Thoracic aorta (tissue), 2 donors: ENCODE measurements around the gene RNF11. TPM values are rescaled to one million over a fixed set of nuclear protein-coding genes. Genes with fewer than 3 reads are reported as not detected.

Experiments
- ATAC-seq: fragments of 150-250 bp; one replicate; pipeline ENCODE4 v1.8.0; 2017; ENCODE audit warnings: low read depth; ENCODE audit not compliant: insufficient number of reproducible peaks, low FRiP score
- DNase-seq: peaks from one replicate; pipeline ENCODE4 v3.0.0-alpha.2; 2020; ENCODE audit warnings: low spot score
- H3K27ac ChIP-seq, 2 donors: fragments of 200-600 bp; sonication (generic); 1 replicate in 1 of 2; 2 replicates in 1 of 2; pipeline ENCODE4 v1.5.1; 2016; ENCODE audit warnings: mild to moderate bottlenecking in 2 of 2, moderate library complexity in 2 of 2
- H3K27me3 ChIP-seq: fragments of 200-600 bp; sonication (generic); replicated peaks from 2 replicates; pipeline ENCODE4 v1.6.0; 2016; ENCODE audit warnings: mild to moderate bottlenecking; ENCODE audit not compliant: insufficient read depth
- H3K36me3 ChIP-seq: fragments of 200-600 bp; sonication (generic); one replicate; pipeline ENCODE4 v1.5.1; 2016
- H3K4me1 ChIP-seq, 2 donors: fragments of 200-600 bp; sonication (generic); 1 replicate in 1 of 2; 2 replicates in 1 of 2; pipeline versions ENCODE4 v1.5.1 to v1.6.0; 2016; ENCODE audit warnings: low read depth in 2 of 2, mild to moderate bottlenecking in 1 of 2; ENCODE audit not compliant: control insufficient read depth in 1 of 2
- H3K4me3 ChIP-seq: fragments of 200-600 bp; sonication (generic); 2 replicates; pipeline ENCODE4 v1.5.1; 2016; ENCODE audit warnings: mild to moderate bottlenecking
- H3K9me3 ChIP-seq: fragments of 200-600 bp; sonication (generic); 2 replicates; pipeline ENCODE4 v1.5.1; 2016
- total RNA-seq, 2 donors: library from RNA; depleted of rRNA; stranded (reverse); fragments of >200 nt; gene quantifications; one replicate each; pipeline versions ENCODE4 v1.1.0 to v1.2.3, GENCODE V29; 2016
- TF ChIP-seq, protein P1 (sequence below): fragments of 200-600 bp; sonication (generic); IDR thresholded peaks from one replicate; pipeline ENCODE4 v1.5.1; 2019; ENCODE audit warnings: antibody characterized with exemption

The RNF11 gene
- total RNA-seq, 2 donors from 2014 or later: 102 to 112 TPM

GRCh38 chr1:51288578-51288977, 52.5 kb downstream of the RNF11 start:
- Histone ChIP-seq H3K9me3 (no peaks in the 10 kb centered on the region), H3K4me1 (peaks cover 0 to 8% of the 10 kb centered on the region in 2 donors), H3K27ac (no peak overlapping the region), H3K36me3 (no peaks in the 10 kb centered on the region), H3K27me3 (no peaks in the 10 kb centered on the region), H3K4me3 (no peak overlapping the region)
- no peak for DNase-seq
- no peak for ATAC-seq
- TF ChIP-seq, protein P1, sequence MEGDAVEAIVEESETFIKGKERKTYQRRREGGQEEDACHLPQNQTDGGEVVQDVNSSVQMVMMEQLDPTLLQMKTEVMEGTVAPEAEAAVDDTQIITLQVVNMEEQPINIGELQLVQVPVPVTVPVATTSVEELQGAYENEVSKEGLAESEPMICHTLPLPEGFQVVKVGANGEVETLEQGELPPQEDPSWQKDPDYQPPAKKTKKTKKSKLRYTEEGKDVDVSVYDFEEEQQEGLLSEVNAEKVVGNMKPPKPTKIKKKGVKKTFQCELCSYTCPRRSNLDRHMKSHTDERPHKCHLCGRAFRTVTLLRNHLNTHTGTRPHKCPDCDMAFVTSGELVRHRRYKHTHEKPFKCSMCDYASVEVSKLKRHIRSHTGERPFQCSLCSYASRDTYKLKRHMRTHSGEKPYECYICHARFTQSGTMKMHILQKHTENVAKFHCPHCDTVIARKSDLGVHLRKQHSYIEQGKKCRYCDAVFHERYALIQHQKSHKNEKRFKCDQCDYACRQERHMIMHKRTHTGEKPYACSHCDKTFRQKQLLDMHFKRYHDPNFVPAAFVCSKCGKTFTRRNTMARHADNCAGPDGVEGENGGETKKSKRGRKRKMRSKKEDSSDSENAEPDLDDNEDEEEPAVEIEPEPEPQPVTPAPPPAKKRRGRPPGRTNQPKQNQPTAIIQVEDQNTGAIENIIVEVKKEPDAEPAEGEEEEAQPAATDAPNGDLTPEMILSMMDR: no peak

DNA sequence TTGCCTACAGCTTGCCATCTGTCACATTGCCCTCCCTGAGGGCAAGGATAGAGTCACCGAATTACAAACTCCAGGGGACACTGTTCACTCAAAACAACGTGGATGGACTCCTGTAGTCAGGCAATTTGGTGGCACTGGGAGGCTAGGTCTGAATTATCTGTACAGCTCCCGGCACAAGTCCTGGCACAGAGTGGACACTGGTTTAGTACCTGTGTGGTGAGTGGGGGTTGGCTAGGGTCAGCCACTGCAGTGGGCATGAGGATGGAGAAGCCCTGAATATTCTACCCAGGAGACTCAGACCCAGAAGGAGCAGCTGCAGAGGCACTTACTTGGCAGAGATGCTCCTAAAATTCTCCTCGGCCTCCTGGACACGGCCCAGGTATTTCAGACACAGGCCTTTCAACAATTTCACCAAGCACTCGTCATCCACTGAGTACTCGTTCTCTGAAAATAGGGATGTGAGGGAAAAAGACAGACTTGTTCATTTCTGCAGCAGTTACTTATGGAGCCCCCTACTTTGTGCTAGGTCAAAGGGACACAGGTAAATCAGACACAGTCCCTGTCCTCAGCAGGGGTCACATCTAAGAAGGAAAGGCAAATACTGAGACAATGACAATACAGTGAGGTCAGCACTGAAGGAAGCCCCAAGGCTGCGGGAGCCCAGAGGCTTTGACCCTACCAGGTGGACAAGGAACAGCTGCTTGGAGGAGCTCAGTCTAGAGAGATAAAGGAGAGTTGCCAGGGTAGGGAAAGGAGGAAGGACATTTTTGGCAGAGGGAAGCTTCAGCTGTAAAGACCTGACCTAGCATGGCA, 53.8 kb downstream of the RNF11 start:
- Histone ChIP-seq H3K27ac (no peak overlapping the region), H3K4me3 (no peak overlapping the region), H3K4me1 (peaks cover 0 to 1% of the 10 kb centered on the region in 2 donors), H3K36me3 (no peaks in the 10 kb centered on the region), H3K9me3 (no peaks in the 10 kb centered on the region), H3K27me3 (no peaks in the 10 kb centered on the region)
- ATAC-seq (no peak), DNase-seq (no peak)
- TF ChIP-seq, protein P1: no peak

DNA sequence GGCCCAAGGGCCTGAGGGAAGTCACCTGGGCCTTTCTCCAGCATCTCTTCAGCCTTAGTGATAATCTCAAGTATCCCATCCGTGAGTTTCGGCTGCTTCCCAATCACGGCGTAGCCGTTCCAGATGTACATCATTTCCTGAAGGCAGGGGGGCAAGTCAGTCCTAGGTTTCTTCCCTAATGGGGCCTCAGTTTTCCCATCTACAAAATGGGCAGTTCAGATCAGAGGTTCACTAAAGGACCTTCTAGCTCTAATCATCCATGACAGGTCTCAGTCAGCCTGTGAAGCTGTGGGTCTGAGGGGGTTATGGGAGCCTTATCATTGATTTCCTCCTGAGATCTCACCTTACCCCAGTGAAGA, 54.4 kb downstream of the RNF11 start:
- no peak for DNase-seq
- H3K9me3 ChIP-seq: no peaks in the 10 kb centered on the region
- no peak overlapping the region for H3K27ac ChIP-seq

DNA sequence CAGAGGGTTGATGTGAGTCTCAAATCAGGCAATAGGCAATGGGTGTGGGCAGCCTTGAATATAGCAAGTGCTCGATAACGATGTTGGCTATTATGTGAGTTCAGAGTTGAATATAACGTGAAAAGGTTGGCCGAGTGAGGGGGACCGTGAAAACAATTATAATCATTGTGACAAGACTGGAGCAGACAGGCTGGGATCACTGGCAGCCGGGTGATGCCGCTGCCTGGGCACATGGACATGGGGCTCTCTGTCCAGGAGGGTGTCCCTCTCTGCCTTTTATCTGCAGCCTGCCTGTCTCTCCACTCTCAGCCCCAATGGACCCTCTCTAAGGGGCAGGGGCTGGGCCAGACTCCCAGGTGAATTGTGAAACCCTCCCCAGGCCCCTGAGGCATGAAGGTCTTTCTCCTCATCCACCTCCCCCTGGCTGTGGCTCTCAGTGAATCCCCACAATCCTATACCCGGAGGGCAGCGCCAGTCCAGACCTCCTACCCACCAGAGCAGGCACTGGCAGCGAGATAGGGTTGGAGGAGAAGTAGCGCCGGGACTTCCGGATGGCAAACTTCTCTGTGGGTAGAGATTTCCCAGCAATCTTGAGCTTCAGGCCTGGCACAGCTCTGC, 57.9 kb downstream of the RNF11 start:
- DNase-seq (no peak), ATAC-seq (no peak)
- Histone ChIP-seq H3K9me3 (no peaks in the 10 kb centered on the region), H3K36me3 (no peaks in the 10 kb centered on the region), H3K27me3 (no peaks in the 10 kb centered on the region), H3K27ac (no peak overlapping the region), H3K4me1 (no peaks in the 10 kb centered on the region), H3K4me3 (no peak overlapping the region)
- TF ChIP-seq, protein P1: no peak

More for the DNA sequence above, 54.4 kb downstream of the RNF11 start:
- TF ChIP-seq, protein P1: no peak
- H3K4me1 ChIP-seq: no peaks in the 10 kb centered on the region
- no peaks in the 10 kb centered on the region for H3K36me3 ChIP-seq
- H3K4me3 ChIP-seq: no peak overlapping the region
- H3K27me3 ChIP-seq: no peaks in the 10 kb centered on the region
- no peak for ATAC-seq

- Histone ChIP-seq H3K36me3 (no peaks in the 10 kb centered on the region), H3K9me3 (no peaks in the 10 kb centered on the region), H3K27ac (no peak overlapping the region), H3K27me3 (no peaks in the 10 kb centered on the region), H3K4me1 (no peaks in the 10 kb centered on the region), H3K4me3 (no peak overlapping the region)
- ATAC-seq (no peak), DNase-seq (no peak)
- TF ChIP-seq, protein P1: no peak
Observed at GRCh38 chr1:51294566-51295184, 58.6 kb downstream of the RNF11 start.
